GM18951 (cell line): ENCODE measurements around the gene KCTD1.

Source experiments
- POLR2A ChIP-seq: IDR thresholded peaks from 4 replicates; pipeline ENCODE4 v1.6.1; 2011; ENCODE audit warnings: mild to moderate bottlenecking; ENCODE audit not compliant: insufficient read length, insufficient read depth; ENCODE audit errors: extremely low read depth
- in situ Hi-C: fragments of 300-500 bp; cut with MboI; formaldehyde crosslinking; loops from one replicate; pipeline ENCODE4 v1.12.0; 2022; ENCODE audit warnings: low sequenced_read_pairs, mixed read lengths, inconsistent platforms; ENCODE audit not compliant: unreplicated experiment

The KCTD1 gene

DNA sequence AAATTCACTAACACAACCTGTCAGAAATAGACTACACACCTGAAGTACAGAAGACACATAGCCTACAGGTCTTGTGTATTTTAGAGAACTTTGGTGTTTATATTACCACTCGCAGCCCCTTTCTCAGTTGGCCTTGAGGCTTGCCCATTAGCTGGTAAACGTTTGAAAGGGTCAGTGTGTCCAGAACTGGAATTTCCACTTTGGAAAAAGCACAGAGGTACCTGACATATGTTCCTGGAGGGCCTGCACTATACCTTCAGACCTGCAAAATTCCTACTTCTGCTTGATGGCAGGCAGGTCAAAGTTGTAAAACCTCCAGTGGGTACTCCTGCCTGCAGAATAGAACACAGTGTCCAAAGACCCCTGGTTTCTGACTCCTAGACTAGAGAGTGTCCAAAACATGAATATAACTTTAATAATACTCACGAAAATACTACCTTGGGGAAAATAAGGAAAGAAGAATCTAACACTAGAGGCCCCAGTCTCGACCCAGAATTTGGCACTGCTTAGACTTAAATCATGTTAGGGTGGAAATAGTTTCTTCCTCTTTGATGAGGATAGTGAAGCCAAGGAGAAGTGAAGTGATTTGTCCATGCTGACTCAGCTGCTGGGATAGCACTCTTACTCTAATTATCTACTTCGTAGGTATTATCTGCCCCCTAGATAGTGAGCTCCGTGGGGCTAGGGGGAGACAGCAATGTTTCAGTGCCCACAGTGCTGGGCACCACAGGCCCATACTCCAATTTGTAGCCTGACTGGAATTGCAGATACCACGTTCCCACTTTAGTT, 2.8 kb downstream of the KCTD1 start:
- in situ Hi-C loops: no loop called here
- TF ChIP-seq POLR2A: no peak

DNA sequence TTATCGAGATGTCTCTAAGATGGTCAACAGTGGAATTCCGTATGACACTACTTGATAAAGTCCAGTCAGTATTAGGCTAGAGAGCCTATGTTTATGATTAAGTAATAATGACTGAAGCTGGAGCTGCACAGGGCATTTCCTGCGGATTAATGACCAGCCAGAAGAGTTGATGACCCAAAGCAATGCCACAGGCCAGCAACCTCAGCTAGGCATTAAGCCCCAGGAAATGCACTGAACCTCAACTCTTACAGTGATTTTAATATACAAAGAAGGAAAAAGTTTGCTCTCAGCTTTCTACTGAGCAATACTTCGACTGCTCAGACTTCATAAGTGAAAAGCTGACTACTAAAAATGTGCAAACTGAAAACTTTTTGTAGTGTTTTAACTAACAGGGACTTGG, 3.9 kb downstream of the KCTD1 start:
- in situ Hi-C loops: no loop called here

DNA sequence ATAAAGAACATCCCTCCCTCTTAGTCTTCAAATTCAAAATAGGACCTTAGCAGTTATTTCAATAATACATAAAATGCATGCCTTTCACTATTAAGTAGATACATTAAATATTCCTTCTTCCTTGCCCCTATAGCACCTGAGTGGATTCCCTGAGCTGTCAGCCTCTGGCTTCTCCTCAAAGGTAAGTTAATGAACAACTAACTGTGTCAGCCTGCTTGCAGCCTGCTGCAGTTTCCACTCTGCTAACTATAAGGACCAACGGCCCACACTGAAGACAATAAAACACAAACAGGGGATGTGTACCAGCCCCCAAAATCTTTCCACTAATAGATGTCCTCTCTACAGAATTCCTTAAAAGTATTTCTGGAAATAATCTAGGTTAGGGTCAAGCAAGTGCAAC, 5.0 kb downstream of the KCTD1 start:
- no peak for TF ChIP-seq POLR2A
- in situ Hi-C loops: no loop called here

More for the DNA sequence above, 3.9 kb downstream of the KCTD1 start:
- no peak for TF ChIP-seq POLR2A

DNA sequence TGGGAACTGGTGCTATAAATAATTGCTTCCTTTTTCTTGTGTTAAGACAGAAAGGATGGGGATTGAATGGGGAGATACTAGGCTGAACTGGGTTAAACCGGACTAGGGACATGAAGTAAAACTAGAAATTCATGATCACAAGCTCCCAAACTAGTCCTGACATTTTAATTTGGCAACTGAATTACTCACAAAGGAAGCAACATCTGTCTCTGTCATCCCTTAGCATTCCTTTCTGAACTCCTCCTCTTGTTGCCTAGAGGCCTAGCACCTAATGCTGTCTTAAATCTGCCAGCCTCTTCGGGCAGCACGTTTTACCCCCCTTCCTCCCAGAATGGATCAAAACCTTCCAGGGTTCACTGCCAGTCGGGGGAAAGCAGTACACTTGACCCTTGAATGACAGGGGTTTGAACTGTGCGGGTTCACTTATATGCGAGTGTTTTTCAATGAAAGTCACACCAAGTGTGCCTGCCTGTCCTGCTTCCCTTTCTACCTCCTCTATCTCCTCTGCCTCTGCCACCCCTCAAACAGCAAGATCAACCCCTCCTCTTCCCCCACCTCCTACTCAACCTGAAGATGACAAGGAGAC, 8.2 kb downstream of the KCTD1 start:
- TF ChIP-seq POLR2A: no peak
- in situ Hi-C loops: no loop called here

DNA sequence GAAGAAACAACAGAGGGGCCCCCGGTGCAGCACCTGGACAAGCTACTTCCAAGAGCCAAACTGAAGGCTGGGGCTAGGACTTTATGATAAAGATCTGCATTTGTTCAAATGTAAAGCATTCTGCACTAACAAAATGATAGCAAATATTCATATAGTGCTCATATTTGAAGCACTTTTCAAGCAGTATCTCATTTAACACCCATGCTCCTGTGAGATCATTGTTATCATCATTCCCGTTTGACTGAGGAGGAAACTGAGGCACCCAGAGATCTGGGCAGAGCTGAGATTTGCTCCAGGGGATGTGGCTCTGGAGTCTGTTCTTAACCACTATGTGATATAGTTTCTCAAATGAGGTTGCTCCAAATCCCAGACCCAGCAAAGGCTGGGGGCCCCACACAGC, 9.8 kb downstream of the KCTD1 start:
- no peak for TF ChIP-seq POLR2A
- in situ Hi-C loops: no loop called here

DNA sequence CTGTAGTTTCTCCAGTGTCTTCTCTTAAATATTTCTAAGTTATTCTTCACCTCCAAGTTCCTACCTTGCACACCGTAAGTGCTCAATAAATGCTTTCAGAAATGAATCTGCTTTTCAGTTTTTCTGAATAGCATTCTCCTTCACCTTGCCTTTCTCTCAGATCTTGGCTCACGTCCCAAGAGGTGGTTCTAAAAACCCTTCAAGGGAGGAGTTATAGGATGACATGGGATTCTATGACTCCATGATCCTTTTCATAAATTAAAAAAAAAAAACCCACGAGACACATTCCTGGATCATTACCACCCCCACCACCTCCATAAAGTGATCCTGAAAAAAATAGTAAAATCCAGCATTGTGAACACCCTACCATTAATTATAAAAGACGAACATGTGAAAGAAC, 11.7 kb downstream of the KCTD1 start:
- no peak for TF ChIP-seq POLR2A
- in situ Hi-C loops: no loop called here

DNA sequence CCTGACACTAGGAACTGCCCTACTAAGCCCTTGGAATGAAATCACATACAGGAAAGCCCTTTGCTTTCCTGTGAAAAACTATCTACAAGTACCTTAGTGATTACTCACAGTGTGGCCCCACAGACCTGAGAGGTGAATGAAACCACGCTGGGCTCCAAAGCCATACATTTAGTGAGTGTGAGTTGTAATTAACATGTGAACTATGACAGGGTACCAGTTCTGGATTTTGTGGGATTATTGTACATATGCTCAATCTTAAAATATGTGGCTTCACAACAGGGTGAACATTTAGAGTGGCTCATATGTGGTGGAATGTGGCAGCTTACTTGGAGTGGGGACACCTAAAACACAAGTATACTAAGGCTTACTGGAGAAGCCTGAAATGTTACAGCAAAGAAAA, 12.3 kb downstream of the KCTD1 start:
- no peak for TF ChIP-seq POLR2A
- in situ Hi-C loops: no loop called here

DNA sequence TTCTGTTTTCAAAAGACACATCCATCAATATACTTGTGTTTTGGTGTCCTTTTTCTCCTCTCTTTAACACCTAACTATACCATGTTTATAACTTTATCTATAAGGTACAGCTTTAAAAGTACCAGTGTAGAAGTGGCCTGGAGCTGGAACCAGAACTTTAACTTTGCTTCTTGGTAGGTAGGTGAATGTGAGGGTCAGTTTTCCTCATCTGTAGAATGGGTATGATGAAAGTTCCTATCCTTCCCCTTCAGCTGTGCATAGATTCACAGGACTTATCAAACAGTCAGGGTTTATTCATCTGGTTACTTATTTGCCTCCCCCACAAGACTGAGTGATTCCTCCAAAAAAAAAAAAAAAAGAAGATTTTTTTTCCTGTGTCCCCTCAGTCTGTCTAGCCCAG, 12.7 kb downstream of the KCTD1 start:
- in situ Hi-C loops: no loop called here
- no peak for TF ChIP-seq POLR2A

DNA sequence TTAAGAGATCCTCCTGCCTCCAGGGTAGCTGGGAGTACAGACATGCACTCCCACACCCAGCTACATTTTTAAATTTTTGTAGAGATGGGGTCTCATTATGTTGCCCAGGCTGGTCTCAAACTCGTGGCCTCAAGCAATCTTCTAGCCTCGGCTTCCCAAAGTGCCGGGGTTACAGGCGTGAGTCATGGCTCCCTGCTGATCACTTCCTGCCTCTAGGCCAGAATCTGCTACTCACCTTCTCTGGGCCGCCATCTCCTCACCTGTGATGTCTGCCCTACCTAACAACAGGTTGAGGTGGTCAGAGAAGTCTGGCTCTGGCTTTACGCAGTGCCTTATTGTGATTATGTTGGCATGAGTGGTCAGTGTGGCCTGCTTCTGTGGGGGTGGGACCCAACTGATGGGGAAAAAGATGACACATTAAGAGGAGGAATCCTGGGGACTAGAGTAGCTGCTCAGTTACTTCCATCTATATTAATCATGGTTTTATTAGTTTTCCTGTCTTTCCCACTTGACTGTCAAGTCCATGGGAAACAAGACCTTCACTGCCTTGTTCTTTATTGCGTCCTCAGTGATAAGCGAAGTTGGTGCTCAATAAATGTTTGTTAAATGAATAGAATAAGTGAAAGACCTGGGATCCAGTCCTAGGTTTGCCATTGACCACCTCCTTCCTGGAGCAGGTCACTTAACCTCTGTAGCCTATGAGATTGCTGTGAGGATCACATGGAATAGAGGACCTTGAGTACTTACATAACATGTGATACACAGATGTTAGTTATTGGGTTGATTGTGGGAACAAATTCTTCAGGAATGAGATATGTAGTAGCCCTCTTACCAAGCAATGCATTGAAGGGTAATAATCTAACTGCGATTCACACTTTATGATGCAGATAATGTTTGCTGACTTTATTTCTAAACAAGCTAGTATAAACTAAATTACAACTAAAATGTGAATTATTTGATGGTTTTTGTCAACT, 15.7 kb downstream of the KCTD1 start:
- in situ Hi-C loops: no loop called here
- TF ChIP-seq POLR2A: no peak

DNA sequence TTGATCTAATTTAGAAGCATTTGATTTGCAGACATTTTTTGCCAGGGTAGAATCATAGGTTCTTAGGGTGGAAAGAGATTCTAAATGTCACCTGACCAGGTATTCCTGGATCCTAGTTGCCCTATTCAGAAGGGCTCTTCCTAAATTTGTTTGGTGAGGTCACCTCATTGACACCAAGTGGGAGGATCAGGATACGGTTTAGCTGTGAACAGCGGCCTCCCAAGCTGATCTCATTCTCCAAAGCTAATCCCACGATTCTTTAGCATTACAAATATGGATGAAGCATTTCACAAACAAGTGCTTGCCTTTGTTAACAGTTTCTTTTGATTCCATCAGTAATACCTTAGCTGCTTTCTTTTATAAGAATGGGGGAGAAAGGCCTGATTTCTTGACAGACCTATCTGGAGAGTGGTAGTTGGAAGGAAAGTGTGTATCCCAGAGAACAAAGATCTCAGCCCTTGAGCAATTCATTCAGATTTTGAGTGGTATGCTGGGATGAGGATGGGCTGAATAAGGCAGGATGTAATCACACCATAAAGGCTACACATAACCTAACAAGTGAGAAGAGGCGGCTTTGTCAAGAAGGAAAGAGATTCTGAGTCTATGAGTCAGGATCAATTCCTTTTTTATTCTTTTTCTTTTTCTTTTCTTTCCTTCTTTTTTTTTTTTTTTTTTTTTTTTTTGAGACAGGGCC, 16.6 kb downstream of the KCTD1 start:
- TF ChIP-seq POLR2A: no peak
- in situ Hi-C loops: no loop called here

DNA sequence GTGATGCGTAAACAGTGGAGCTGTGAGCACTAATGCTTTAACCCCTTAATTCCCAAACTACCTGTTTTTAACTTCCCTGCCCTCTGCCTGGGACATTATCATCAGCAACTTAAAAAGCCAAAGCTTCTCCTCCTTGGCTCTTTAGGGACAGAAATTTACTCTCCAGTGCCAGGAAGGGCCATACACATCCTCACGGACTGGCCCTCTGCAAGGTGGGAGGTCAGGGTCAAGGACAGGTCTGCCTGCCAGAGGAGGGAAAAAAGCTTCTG, 21.5 kb downstream of the KCTD1 start:
- no peak for TF ChIP-seq POLR2A
- in situ Hi-C loops: no loop called here

DNA sequence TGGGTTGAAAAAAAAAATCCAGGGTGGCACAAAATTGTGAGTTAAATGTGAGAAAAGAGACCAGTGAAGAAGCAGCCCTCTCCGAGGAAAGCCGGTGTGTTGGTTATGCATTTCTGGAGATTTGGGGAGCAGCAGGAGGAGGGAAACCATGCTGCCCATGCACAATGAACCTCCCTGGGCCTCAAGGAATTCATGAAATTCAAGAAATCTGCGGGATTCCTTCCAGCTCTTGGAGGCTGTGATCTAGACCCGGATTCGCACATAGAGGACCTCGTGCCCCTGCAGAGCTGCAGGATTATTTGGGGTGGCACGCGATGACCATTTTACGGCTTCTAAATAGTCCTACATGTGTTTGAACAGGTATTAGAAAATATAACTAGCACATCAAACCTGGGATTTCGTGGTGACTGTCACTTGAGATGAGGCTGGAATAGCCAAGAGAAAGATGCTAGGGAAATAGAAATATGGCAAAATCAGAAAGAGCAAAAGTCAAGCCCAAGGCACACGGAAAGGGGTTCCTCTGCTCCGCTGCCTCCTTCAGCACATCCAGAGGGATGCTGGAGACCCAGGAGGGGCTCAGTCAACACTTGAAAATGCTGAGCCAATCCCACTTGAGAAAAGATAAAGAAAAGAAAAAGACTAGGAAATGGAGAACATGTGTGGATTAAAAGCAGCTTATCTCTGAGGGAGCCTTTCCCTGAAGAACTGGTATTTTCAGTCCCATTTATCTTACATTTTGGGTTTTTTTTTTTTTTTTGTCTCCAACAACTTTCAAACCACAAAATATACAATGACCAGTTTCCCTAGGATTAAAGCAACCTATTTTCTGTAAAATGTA, 22.0 kb downstream of the KCTD1 start:
- in situ Hi-C loops: no loop called here
- TF ChIP-seq POLR2A: no peak
